NK-92 treated with Interleukin-12 subunit alpha and Interleukin-12 subunit beta, amount 100 ng/mL, for 24 hours (cell line): ENCODE measurements around the gene TCEAL7.
A peak's percentile ranks its signal among the peaks of the same experiment; 100 is the strongest.
"Not testable (repeated sequence)": the region's sequence is repeated elsewhere in the genome, so short reads cannot be mapped to it uniquely, and the experiment has no call there.

Experiments used
- DNase-seq: peaks from one replicate; lab custom pipeline; 2025; lab: John Stamatoyannopoulos, UW

TCEAL7 gene, protein sequence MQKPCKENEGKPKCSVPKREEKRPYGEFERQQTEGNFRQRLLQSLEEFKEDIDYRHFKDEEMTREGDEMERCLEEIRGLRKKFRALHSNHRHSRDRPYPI

DNA sequence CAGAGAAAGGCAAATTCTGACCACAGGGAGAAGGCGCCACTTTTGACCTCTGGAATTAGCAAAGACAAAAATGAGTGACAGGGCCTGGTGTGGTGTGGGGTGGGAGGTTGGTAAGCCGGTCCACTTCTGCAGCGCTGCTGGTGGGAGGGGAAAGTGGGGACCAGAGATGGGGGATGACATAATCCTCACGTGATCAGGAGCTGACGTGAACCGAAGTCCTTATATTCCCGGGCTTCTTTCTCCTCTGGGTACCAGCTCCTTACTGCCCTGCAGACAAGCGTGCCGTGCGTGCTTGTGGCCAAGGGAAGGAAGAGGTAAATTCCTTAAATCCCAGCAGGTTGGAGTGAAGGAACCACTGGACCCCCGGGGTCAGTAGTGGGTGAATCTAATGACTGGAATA, at the start of gene TCEAL7:
Gene TCEAL7, plus strand, starts transcription at position 249 of the 400 bp plus-strand sequence. CDS start 1,165 bp downstream, outside the sequence.
- DNase-seq, result no peak

DNA sequence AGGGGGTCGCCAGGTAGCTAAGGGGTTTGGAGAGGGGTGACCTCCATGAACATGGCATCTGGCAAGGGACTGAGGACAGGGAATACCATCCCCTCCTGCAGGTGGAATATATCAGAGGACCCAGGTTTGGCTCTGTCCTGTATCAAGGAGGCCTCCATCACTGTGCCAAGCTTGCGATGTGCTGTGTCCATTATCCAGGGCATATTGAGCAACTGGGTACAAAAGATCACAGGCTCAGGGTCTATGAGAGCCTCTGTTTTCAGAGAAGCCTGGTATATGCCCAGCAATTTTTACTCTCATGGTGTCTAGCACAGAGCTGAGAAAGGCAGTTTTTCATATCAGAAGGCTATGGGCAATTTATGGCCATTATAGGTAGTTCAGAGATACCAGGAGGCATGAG, 36.9 kb upstream of the TCEAL7 start:
- no peak for DNase-seq

- no peak for DNase-seq
Measured at GRCh38 chrX:103304705-103305104, 25.3 kb upstream of the TCEAL7 start.

- DNase-seq, result not testable (repeated sequence)
Measured at GRCh38 chrX:103305666-103306065, 24.4 kb upstream of the TCEAL7 start.

GRCh38 chrX:103309860-103310554, 20.0 kb upstream of the TCEAL7 start:
- no peak for DNase-seq

GRCh38 chrX:103310555-103311398, 19.3 kb upstream of the TCEAL7 start, which contains the start of gene BEX2:
TSS of gene BEX2 (minus strand) at chrX:103310990. CDS start at chrX:103309976, 1,014 bp downstream.
- no peak for DNase-seq

- DNase-seq, result no peak
Measured at GRCh38 chrX:103311399-103311780, 18.6 kb upstream of the TCEAL7 start.

DNA sequence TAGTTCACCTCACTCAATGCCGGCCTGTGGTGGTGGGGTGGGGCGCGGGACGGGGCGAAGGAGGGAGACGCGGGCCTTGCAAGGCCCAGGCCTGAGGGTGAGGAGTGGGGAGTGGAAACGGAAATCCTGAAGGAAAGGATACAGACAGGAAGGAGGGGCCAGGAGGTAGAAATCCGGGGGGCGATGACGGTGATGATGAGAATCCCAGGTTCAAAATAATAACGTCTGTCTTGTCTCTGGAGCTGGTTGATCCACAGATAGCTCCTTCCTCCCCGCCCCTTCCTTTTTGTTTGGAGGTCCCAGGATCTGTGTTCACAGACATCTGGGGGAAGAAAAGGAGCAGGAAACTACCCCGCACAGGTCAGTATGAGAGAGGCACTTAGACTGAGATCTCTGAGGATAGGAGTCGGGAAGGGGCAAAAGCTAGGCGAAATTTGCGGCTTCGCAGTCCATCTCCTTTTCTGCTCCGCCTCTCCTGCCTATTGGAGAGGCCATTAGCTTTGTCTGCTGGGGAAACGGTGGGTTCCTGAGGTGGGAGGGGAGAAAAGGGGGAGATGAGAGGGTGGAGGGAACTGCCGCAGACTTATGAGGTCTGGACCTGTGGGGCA, 746 bp downstream of the TCEAL7 start:
- no peak for DNase-seq

- DNase-seq, result no peak
Measured at GRCh38 chrX:103338663-103339062, 8.6 kb downstream of the TCEAL7 start.

GRCh38 chrX:103343105-103343504, 13.1 kb downstream of the TCEAL7 start:
- DNase-seq, result peak; percentile 0

- no peak for DNase-seq
Measured at GRCh38 chrX:103344606-103345005, 14.6 kb downstream of the TCEAL7 start.

- DNase-seq, result no peak
Measured at GRCh38 chrX:103347682-103348397, 17.8 kb downstream of the TCEAL7 start.

DNA sequence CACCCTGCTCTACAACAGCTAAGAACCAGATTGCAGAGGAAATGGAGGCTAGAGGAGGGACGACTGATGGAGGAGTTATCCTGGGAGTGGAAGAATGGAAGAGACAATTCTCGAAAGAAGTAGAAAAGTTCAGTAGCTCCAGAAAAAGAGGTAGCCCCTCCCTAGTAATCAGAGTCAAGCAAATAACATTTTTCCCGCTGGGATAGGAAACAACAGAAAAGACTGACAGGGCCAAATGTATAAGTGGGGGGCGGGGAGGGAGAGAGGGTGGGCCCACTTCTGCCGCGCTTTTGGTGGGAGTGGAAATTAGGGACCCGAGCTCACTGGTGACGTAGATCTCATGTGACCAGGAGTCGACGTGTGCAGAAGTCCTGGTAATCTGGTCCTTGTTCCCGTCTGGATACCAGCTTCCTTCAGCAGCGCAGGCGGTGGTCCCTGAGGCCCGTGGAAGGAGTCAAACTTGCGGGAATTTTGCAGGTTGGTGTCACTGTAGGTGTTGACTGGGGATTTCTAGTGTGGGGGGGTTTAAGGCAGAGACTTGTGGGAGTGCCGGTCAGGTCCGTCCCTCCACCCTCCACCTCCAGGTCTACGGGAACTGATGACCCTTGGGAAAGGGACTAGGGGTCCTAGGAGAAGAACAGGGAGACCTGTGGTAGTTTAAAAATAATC, 26.2 kb downstream of the TCEAL7 start, which contains the start of gene TCEAL9:
Gene TCEAL9, plus strand, starts transcription at position 377 of the 669 bp plus-strand sequence. CDS start 1,179 bp downstream, outside the sequence.
- DNase-seq, result no peak

DNA sequence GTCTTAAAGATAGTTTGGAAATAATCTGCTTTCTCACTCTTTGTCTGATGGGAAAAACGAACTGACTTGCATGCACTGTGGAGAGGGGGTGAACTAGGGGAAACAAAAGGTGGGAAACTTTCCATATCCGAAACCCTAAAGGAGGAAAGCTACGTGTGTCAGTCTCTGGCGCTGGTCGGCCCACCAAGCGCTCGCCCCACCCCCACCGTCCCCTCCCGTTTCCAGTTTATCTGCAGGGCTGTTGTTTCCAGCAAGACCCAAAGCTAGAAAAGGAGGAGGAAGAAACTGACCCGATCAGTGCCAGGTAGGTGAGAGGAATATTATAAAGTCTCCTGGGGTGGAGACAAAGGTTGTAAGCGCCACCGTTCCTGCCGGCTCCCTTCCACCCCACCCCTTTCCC, 26.8 kb downstream of the TCEAL7 start:
- no peak for DNase-seq

DNA sequence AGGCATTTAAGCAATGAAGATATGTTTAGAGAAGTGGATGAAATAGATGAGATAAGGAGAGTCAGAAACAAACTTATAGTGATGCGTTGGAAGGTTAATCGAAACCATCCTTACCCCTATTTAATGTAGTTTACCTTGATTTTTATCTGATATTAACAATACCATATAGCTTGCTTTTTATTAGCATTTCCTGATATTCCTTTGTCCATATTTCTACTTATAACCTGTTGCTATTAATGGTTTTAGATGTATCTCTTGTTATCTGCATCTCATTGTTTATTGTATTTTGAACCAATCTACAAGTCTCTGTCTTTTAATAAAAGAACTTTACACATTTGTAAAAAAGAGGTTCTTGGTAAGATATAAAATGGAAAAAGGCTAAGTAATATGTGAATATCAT, 27.8 kb downstream of the TCEAL7 start:
- DNase-seq, result no peak

GRCh38 chrX:103359605-103360004, 29.6 kb downstream of the TCEAL7 start:
- not testable (repeated sequence) for DNase-seq

GRCh38 chrX:103360092-103360491, 30.1 kb downstream of the TCEAL7 start:
- DNase-seq, result no peak

DNA sequence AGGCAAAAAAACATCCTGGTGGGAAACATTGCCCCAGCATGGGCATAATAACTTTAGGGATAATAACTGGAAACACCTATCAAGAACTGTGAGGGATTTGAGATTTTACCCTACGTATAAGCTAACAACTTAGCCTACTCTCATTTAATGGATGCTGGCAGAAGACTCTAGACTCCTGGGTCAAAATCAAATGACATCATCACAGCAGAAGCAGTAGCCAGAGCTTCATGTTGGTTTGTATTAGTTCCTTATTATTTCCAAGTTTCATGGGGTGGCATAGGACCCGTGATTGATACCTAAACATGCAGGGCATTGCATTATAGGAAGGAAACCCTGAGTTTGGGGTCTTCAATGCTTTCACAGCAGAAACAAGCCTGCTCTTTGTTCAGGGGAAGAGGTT, 30.9 kb downstream of the TCEAL7 start:
- DNase-seq, result no peak

DNA sequence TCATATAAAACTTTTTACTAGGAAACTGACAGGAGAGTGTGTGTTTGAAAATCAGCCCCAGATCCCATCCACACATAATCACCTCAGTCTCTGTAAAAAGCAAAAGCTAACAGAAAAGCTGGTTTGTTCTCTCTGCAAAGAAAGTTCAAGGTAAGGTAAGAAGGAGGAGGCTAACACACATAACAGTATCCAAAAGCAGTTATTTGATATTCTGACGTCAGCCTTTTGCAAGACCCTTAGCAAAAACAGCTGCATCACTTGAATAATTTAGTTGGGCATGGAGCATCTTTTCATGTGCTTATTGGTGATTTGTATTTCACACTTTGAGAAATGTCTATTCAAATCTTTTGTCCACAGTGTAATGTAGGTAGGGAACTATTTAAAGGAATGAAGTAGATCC, 31.8 kb downstream of the TCEAL7 start:
- DNase-seq, result no peak

GRCh38 chrX:103362474-103362873, 32.4 kb downstream of the TCEAL7 start:
- DNase-seq, result no peak

DNA sequence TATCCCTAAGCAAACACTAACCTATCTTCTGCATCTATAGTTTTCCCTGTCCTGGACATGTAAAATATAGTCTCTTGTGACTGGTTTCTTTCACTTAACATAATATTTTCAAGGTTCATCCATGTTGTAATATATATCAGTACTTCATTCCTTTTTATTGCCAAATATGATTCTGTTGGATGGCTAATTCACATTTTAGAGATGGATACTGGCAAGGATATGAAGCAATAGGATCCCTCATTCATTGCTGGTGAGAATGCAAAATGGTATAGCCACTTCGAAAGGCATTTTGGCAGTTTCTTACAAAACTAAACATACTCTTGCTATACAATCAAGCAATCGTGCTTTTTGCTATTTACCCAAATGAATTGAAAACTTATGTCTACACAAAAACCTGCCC, 33.0 kb downstream of the TCEAL7 start:
- DNase-seq, result no peak
